T-cell (primary cell): ENCODE results near the gene IRF2BP2. TPM values are rescaled to one million over a fixed set of nuclear protein-coding genes. Genes with fewer than 3 reads are reported as not detected.

Experiments used
- ATAC-seq, 4 experiments: fragments of 200-7000 bp in 3 of 4; fragments of 150-1000 bp in 1 of 4; cut with Tn5 transposase; replicated peaks in 1 of 4; 1 replicate in 3 of 4; 2 replicates in 1 of 4; pipeline ENCODE4 v1.10.0; 2021; ENCODE audit warnings: moderate library complexity in 3 of 4, mild to moderate bottlenecking in 2 of 4, moderate number of reproducible peaks in 1 of 4
- CTCF ChIA-PET, 2 donors: fragments of 300-600 bp; sonication (Branson Sonifier 250); formaldehyde crosslinking; loops; one replicate each; lab custom pipeline; 2022; ENCODE audit warnings: antibody characterized with exemption in 2 of 2; lab: Charles Lee
- POLR2A ChIA-PET, 2 donors: fragments of 300-600 bp; sonication (Branson Sonifier 250); formaldehyde crosslinking; loops; one replicate each; lab custom pipeline; 2022; ENCODE audit warnings: antibody characterized with exemption in 2 of 2; lab: Charles Lee
- DNase-seq, 35 experiments: peaks; one replicate each; pipeline versions ENCODE4 v3.0.0 to v3.0.0-alpha.2; 2013 to 2023
- H3K27ac ChIP-seq: one replicate; pipeline ENCODE4 v1.5.1; 2013; ENCODE audit warnings: low read length
- H3K27me3 ChIP-seq, 2 experiments: replicated peaks in 1 of 2; 1 replicate in 1 of 2; 2 replicates in 1 of 2; pipeline versions ENCODE4 v1.6.1 to v1.7.0; 2013; ENCODE audit warnings: low read length in 1 of 2, mixed read lengths in 1 of 2; ENCODE audit not compliant: control insufficient read depth in 2 of 2, insufficient read depth in 2 of 2; ENCODE audit errors: extremely low read depth in 1 of 2
- H3K36me3 ChIP-seq, 2 donors: 1 replicate in 1 of 2; 2 replicates in 1 of 2; pipeline versions ENCODE4 v1.6.1 to v1.7.0; 2013; ENCODE audit warnings: low read length in 1 of 2; ENCODE audit not compliant: control insufficient read depth in 2 of 2, insufficient read depth in 1 of 2; ENCODE audit errors: extremely low read depth in 1 of 2
- H3K4me1 ChIP-seq, 2 experiments: 1 replicate in 1 of 2; 2 replicates in 1 of 2; pipeline versions ENCODE4 v1.6.1 to v1.7.0; 2013; ENCODE audit warnings: low read length in 2 of 2, mixed read lengths in 1 of 2; ENCODE audit not compliant: insufficient read depth in 2 of 2, control insufficient read depth in 1 of 2; ENCODE audit errors: extremely low read depth in 1 of 2
- H3K4me3 ChIP-seq, 2 donors: 1 replicate in 1 of 2; 2 replicates in 1 of 2; pipeline versions ENCODE4 v1.5.1 to v1.7.0; 2013; ENCODE audit warnings: mild to moderate bottlenecking in 2 of 2, low read length in 1 of 2, moderate library complexity in 1 of 2; ENCODE audit not compliant: control insufficient read depth in 1 of 2; ENCODE audit errors: extremely low read depth in 1 of 2
- H3K9me3 ChIP-seq: 2 replicates; pipeline ENCODE4 v1.7.0; 2013
- H3K27ac Mint-ChIP-seq, 2 donors: one replicate each; pipeline ENCODE4 v1.8.0; 2020 to 2021; ENCODE audit warnings: mild to moderate bottlenecking in 2 of 2, mixed read lengths in 2 of 2
- H3K27me3 Mint-ChIP-seq, 2 donors: one replicate each; pipeline ENCODE4 v1.8.0; 2021 to 2022; ENCODE audit warnings: mixed read lengths in 2 of 2
- H3K36me3 Mint-ChIP-seq: one replicate; pipeline ENCODE4 v1.8.0; 2021; ENCODE audit warnings: mixed read lengths
- H3K4me1 Mint-ChIP-seq, 3 donors: one replicate each; pipeline ENCODE4 v1.8.0; 2020 to 2022; ENCODE audit warnings: mixed read lengths in 3 of 3, mild to moderate bottlenecking in 1 of 3
- H3K4me3 Mint-ChIP-seq, 3 donors: one replicate each; pipeline ENCODE4 v1.8.0; 2020 to 2022; ENCODE audit warnings: mild to moderate bottlenecking in 3 of 3, mixed read lengths in 3 of 3, moderate library complexity in 3 of 3
- H3K9me3 Mint-ChIP-seq, 3 donors: one replicate each; pipeline ENCODE4 v1.8.0; 2020 to 2022; ENCODE audit warnings: mixed read lengths in 3 of 3
- WGBS: methylation state at CpG from one replicate; pipeline ENCODE4 v1.1.5; 2013; ENCODE audit warnings: missing lambda C conversion rate; ENCODE audit not compliant: insufficient coverage; 5-methylcytosine and 5-hydroxymethylcytosine counted together
- total RNA-seq, 35 experiments: library from RNA in 6 of 35; stranded (reverse) in 6 of 35; fragments of 120-200 nt in 1 of 35; gene quantifications; one replicate each; pipeline versions ENCODE4 v1.2.1 to v1.2.4 and lab custom pipeline; 2013 to 2026

The IRF2BP2 gene
- total RNA-seq, 5 donors from 2014 or later (not counting 1 experiment from before 2014, with no cell fraction given): 141 to 406 (median 163) TPM

- no peaks in the 10 kb centered on the region for H3K9me3 Mint-ChIP-seq
Measured at GRCh38 chr1:234621127-234621468, 11.1 kb upstream of the IRF2BP2 start.

DNA sequence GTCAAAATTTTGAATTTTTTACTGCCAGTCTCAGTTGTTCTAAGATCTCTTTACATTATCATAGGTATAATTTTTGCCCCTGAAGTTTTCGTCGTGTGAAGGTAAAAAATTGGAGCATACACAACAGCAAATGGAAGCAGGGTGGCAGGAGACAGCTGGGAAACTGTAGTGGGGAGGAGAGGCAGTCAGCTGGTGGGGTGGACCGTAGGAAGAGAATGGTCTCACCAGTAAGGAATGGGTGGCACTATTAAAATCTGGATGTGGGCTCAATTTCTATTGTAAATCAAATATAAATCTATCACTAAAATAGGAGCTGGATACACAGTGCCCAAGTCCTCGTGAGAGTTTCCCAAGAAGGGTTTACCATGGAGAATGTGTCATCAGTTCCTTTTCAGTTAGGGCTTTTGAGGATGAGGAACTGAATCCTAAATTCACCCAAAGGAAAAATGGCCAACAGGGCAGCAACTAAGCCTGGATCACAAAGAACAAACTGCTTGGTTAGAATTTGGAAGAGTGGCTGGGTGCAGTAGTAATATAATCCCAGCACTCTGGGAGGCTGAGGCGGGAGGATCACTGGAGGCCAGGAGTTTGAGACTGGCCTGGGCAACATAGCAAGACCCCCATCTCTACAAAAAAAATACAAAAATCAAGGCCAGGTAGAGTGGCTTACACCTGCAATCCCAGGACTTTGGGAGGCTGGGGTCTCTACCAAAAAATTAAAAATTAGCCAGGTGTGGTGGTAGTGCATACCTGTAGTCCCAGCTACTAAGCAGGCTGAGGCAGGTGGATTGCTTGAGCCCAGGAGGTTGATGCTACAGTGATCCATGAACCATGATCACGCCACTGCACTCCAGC, 10.5 kb upstream of the IRF2BP2 start:
- Mint-ChIP-seq H3K4me3 (no peak overlapping the region), H3K36me3 (no peaks in the 10 kb centered on the region), H3K4me1 (peaks cover 0 to 8% (median 4%) of the 10 kb centered on the region in 3 donors), H3K27me3 (no peaks in the 10 kb centered on the region), H3K27ac (no peak overlapping the region), H3K9me3 (no peaks in the 10 kb centered on the region)
- CTCF ChIA-PET: interaction anchor here (0.6 to 1.1 kb wide), 2 partner anchors 55 to 151 kb away, joined by 3 read pairs; no protein-coding TSS in a partner anchor
- DNase-seq (no peak), ATAC-seq (no peak)
- H3K4me3 ChIP-seq: no peak overlapping the region
- H3K9me3 ChIP-seq: no peaks in the 10 kb centered on the region
- H3K4me1 ChIP-seq: peaks cover 0 to 8% of the 10 kb centered on the region in 2 experiments
- 90% methylated on average over 2 of the region's 6 CpGs for WGBS
- no peak overlapping the region for H3K27ac ChIP-seq
- POLR2A ChIA-PET: no interaction called here
- H3K36me3 ChIP-seq: no peaks in the 10 kb centered on the region
- no peaks in the 10 kb centered on the region for H3K27me3 ChIP-seq

More at GRCh38 chr1:234621127-234621468, 11.1 kb upstream of the IRF2BP2 start:
- DNase-seq (no peak), ATAC-seq (no peak)
- H3K27ac ChIP-seq: no peak overlapping the region
- Mint-ChIP-seq H3K27me3 (no peaks in the 10 kb centered on the region), H3K27ac (no peak overlapping the region), H3K4me1 (peaks cover 0 to 8% (median 4%) of the 10 kb centered on the region in 3 donors), H3K36me3 (no peaks in the 10 kb centered on the region), H3K4me3 (no peak overlapping the region)
- H3K27me3 ChIP-seq: no peaks in the 10 kb centered on the region
- H3K9me3 ChIP-seq: no peaks in the 10 kb centered on the region
- WGBS: no CpG with 5 or more reads among the region's 3 CpGs
- H3K36me3 ChIP-seq: no peaks in the 10 kb centered on the region
- CTCF ChIA-PET: no interaction called here
- POLR2A ChIA-PET: interaction anchor here in 1 of 2 donors (0.6 to 0.7 kb wide), 2 partner anchors 14 to 500 kb away, joined by 3 read pairs; no protein-coding TSS in a partner anchor
- H3K4me3 ChIP-seq: no peak overlapping the region
- H3K4me1 ChIP-seq: peaks cover 0 to 8% of the 10 kb centered on the region in 2 experiments

DNA sequence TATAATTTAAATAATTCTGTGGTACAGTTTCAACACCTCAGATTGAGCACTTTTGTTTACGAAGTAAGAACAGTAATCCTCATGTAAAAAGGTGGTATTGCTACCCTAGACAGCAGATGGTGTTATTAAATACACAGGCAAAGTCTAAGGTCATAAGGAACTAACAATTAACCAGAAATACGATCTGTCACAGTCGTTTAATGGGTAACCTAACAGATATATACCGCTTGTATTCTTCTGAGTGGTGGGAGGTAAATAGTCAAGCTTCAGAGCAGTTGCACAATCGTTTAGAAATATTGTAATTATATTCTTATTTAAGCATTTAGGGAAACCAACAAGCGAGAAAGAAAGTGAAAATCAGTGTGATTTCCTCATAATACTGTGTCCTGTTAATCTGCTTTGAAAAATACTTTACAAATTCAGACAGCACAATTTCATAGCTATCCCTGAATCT, 9.8 kb upstream of the IRF2BP2 start:
- Mint-ChIP-seq H3K36me3 (no peaks in the 10 kb centered on the region), H3K27me3 (no peaks in the 10 kb centered on the region), H3K27ac (no peak overlapping the region)

GRCh38 chr1:234619071-234619480, 9.1 kb upstream of the IRF2BP2 start:
- Mint-ChIP-seq H3K36me3 (no peaks in the 10 kb centered on the region), H3K27ac (no peak overlapping the region), H3K9me3 (no peaks in the 10 kb centered on the region), H3K27me3 (no peaks in the 10 kb centered on the region), H3K4me3 (no peak overlapping the region), H3K4me1 (peaks cover under 1 to 11% (median 5%) of the 10 kb centered on the region in 3 donors)
- H3K4me1 ChIP-seq: peaks cover 0 to 16% of the 10 kb centered on the region in 2 experiments
- DNase-seq (no peak), ATAC-seq (no peak)
- no peaks in the 10 kb centered on the region for H3K9me3 ChIP-seq
- no peaks in the 10 kb centered on the region for H3K36me3 ChIP-seq
- H3K27ac ChIP-seq: no peak overlapping the region
- no peaks in the 10 kb centered on the region for H3K27me3 ChIP-seq
- ChIA-PET POLR2A (interaction anchor here in 1 of 2 donors (0.6 kb wide), 1 partner anchor 8 kb away, joined by 5 read pairs; no protein-coding TSS in a partner anchor), CTCF (interaction anchor here in 1 of 2 donors (0.5 kb wide), 1 partner anchor 895 kb away, joined by 3 read pairs; no protein-coding TSS in a partner anchor)
- no peak overlapping the region for H3K4me3 ChIP-seq
- no CpG with 5 or more reads among the region's 3 CpGs for WGBS

More for the DNA sequence above, 9.8 kb upstream of the IRF2BP2 start:
- Mint-ChIP-seq H3K9me3 (no peaks in the 10 kb centered on the region), H3K4me1 (peaks cover 0 to 8% (median 4%) of the 10 kb centered on the region in 3 donors), H3K4me3 (no peak overlapping the region)
- H3K36me3 ChIP-seq: no peaks in the 10 kb centered on the region
- ChIA-PET CTCF (interaction anchor here (0.5 to 1.1 kb wide), 3 partner anchors 56 to 894 kb away, joined by 3 read pairs; no protein-coding TSS in a partner anchor), POLR2A (interaction anchor here in 1 of 2 donors (0.6 kb wide), 1 partner anchor 9 kb away, joined by 5 read pairs; no protein-coding TSS in a partner anchor)
- no peaks in the 10 kb centered on the region for H3K9me3 ChIP-seq
- no CpG with 5 or more reads among the region's 6 CpGs for WGBS
- no peaks in the 10 kb centered on the region for H3K27me3 ChIP-seq
- H3K4me1 ChIP-seq: peaks cover 0 to 12% of the 10 kb centered on the region in 2 experiments
- DNase-seq: no peak
- H3K4me3 ChIP-seq: no peak overlapping the region
- no peak overlapping the region for H3K27ac ChIP-seq
- ATAC-seq: no peak

DNA sequence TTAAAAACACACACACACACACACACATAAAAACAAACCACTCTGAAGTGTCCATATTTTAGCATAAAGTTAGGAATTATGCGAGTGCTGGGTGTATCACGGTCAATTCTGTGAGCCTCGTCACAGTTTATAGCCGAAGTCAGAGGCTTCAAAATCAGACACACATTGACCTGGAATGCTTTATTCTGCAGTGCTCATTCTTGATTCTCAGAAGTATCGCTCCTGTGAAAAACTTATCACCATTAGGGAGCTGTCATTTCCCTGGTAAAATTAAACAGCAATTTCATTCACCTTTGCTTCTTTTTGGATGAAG, 8.7 kb upstream of the IRF2BP2 start:
- Mint-ChIP-seq H3K9me3 (no peaks in the 10 kb centered on the region), H3K4me3 (no peak overlapping the region), H3K27ac (no peak overlapping the region), H3K27me3 (no peaks in the 10 kb centered on the region), H3K36me3 (no peaks in the 10 kb centered on the region), H3K4me1 (peaks cover 4 to 15% (median 9%) of the 10 kb centered on the region in 3 donors)
- DNase-seq (no peak), ATAC-seq (no peak)
- H3K4me3 ChIP-seq: no peak overlapping the region
- H3K4me1 ChIP-seq: peaks cover 0 to 20% of the 10 kb centered on the region in 2 experiments
- no peaks in the 10 kb centered on the region for H3K27me3 ChIP-seq
- H3K36me3 ChIP-seq: no peaks in the 10 kb centered on the region
- ChIA-PET CTCF (interaction anchor here in 1 of 2 donors (0.7 kb wide), 1 partner anchor 11 kb away, joined by 3 read pairs; no protein-coding TSS in a partner anchor), POLR2A (no interaction called here)
- H3K9me3 ChIP-seq: no peaks in the 10 kb centered on the region
- no peak overlapping the region for H3K27ac ChIP-seq
- WGBS: 100% methylated on average over 1 of the region's 5 CpGs

DNA sequence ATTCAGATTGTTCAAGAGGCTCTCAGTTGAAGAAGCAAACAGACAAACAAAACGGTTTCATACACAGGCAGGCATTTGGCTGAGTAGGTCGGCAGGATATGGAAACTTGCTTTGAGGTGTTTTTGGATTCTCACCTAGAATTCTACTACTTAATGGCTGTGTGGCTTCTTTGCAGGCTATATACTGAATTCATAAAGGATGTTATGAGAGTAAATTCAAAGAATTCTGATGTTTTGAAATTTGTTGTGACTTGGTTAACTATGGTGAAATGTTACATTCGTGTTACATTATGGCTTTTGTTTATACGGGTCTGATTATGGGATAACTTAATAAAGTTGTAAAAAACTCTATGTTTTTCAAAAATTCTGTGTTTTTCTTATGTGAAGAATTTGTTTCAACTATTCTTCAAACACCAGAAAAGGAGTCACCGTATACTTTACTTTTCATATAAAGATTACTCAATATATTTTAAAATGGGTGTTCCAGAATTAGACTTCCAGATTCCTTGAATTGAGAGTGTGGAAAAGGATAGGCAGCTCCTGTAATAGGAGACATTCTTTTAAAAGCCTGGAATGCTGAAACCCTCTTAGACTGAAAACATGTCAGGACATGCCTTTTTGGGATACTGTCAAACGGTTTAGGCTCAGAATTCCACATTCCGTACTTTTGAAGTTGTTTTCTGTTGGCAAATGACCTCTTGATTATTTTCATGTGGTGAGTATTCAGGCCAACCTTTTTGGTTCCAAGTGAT, 8.2 kb upstream of the IRF2BP2 start:
- no peak overlapping the region for H3K27ac ChIP-seq
- ATAC-seq: no peak
- no CpG with 5 or more reads among the region's 7 CpGs for WGBS
- ChIA-PET CTCF (interaction anchor here in 1 of 2 donors (0.7 kb wide), 1 partner anchor 12 kb away, joined by 3 read pairs; no protein-coding TSS in a partner anchor), POLR2A (no interaction called here)
- H3K4me3 ChIP-seq: no peak overlapping the region
- H3K9me3 Mint-ChIP-seq: no peaks in the 10 kb centered on the region
- no peak overlapping the region for H3K4me3 Mint-ChIP-seq
- peaks cover 5 to 25% of the 10 kb centered on the region in 2 experiments for H3K4me1 ChIP-seq
- DNase-seq: no peak
- H3K36me3 Mint-ChIP-seq: no peaks in the 10 kb centered on the region
- H3K27me3 ChIP-seq: no peaks in the 10 kb centered on the region
- H3K27me3 Mint-ChIP-seq: no peaks in the 10 kb centered on the region
- peaks cover 9 to 20% (median 14%) of the 10 kb centered on the region in 3 donors for H3K4me1 Mint-ChIP-seq
- no peaks in the 10 kb centered on the region for H3K36me3 ChIP-seq
- no peak overlapping the region for H3K27ac Mint-ChIP-seq
- no peaks in the 10 kb centered on the region for H3K9me3 ChIP-seq
